Heart left ventricle (tissue), 16 donors: ENCODE results near the gene ZCRB1. TPM values are rescaled to one million over a fixed set of nuclear protein-coding genes. Genes with fewer than 3 reads are reported as not detected.

Experiments used
- ATAC-seq, 4 donors: fragments of 200-7000 bp; cut with Tn5 transposase; one replicate each; pipeline ENCODE4 v1.9.1; 2020 to 2022; ENCODE audit warnings: moderate library complexity in 4 of 4, mild to moderate bottlenecking in 3 of 4, moderate number of reproducible peaks in 1 of 4
- DNase-seq, 5 donors: peaks; one replicate each; pipeline ENCODE4 v3.0.0-alpha.2; 2020
- H3K27ac ChIP-seq, 12 donors: fragments of 200-600 bp; sonication (generic) in 4 of 12; one replicate each; pipeline versions ENCODE4 v1.5.0 to v1.8.0; 2016 to 2022; ENCODE audit warnings: mild to moderate bottlenecking in 2 of 12
- H3K27me3 ChIP-seq, 9 donors: fragments of 200-600 bp; sonication (generic) in 2 of 9; one replicate each; pipeline versions ENCODE4 v1.5.1 to v1.8.0; 2016 to 2022; ENCODE audit warnings: mild to moderate bottlenecking in 3 of 9
- H3K36me3 ChIP-seq, 9 donors: fragments of 200-600 bp; sonication (generic) in 2 of 9; one replicate each; pipeline versions ENCODE4 v1.5.0 to v1.8.0; 2018 to 2022; ENCODE audit warnings: mild to moderate bottlenecking in 2 of 9
- H3K4me1 ChIP-seq, 12 donors: fragments of 200-600 bp; sonication (generic) in 4 of 12; one replicate each; pipeline versions ENCODE4 v1.5.0 to v1.8.0; 2016 to 2022; ENCODE audit warnings: mild to moderate bottlenecking in 3 of 12
- H3K4me3 ChIP-seq, 12 donors: fragments of 200-600 bp; sonication (generic) in 4 of 12; one replicate each; pipeline versions ENCODE4 v1.5.0 to v1.8.0; 2017 to 2022; ENCODE audit warnings: mild to moderate bottlenecking in 9 of 12, moderate library complexity in 4 of 12
- H3K9me3 ChIP-seq, 12 donors: fragments of 200-600 bp; sonication (generic) in 4 of 12; one replicate each; pipeline versions ENCODE4 v1.5.0 to v1.8.0; 2016 to 2022; ENCODE audit warnings: mild to moderate bottlenecking in 1 of 12
- CTCF ChIP-seq, 12 donors: fragments of 200-600 bp; sonication (generic) in 4 of 12; IDR thresholded peaks; one replicate each; pipeline versions ENCODE4 v1.5.0 to v1.8.0; 2018 to 2022; ENCODE audit warnings: antibody characterized with exemption in 12 of 12, mild to moderate bottlenecking in 5 of 12
- POLR2A ChIP-seq, 2 donors: fragments of 450-650 bp; IDR thresholded peaks; one replicate each; pipeline ENCODE4 v1.6.1; 2017; ENCODE audit warnings: antibody characterized with exemption in 2 of 2, mild to moderate bottlenecking in 2 of 2, moderate library complexity in 2 of 2
- WGBS, 4 donors: extraction: QIAGEN DNeasy Blood & Tissue Kit in 2 of 4; methylation state at CpG; one replicate each; pipeline versions ENCODE4 v1.1.5 to v1.1.7; 2013 to 2018; 5-methylcytosine and 5-hydroxymethylcytosine counted together
- intact Hi-C, 10 donors: fragments of 100-400 bp; cut with DNase I; formaldehyde crosslinking; loops; one replicate each; pipeline versions ENCODE4 v1.11.1 to v1.14.2; 2022
- polyA plus RNA-seq, 2 donors: library from polyadenylated mRNA; stranded (reverse); fragments of 200-250 nt; gene quantifications; one replicate each; pipeline ENCODE4 v1.2.3, GENCODE V29; 2013
- total RNA-seq, 9 donors: library from RNA; depleted of rRNA in 2 of 9; stranded (reverse); fragments of >200 nt in 2 of 9; fragmentation: NEBNext Ultra II Directional in 3 of 9; extraction: Animal tissue kit (Norgen Biotek cat#: 25700) in 3 of 9; gene quantifications; one replicate each; pipeline versions ENCODE4 v1.1.0 to v1.2.4, GENCODE V29; 2016 to 2023
- donor health status: ischemic (EF 13 %, LVEDD 7.1; RV severe dilation, severe dysfunction).
- donor health status: healthy with polysubstance abuse.
- donor health status: DM: no; HTN: yes; CAD: no.
- donor health status: DM: no; HTN: no; CAD: no.
- donor health status: ischemic (EF 25% LVEDD 6.9; RV normal size, moderate dysfunction).
- donor health status: ischemic (EF 25% LVEDD 5.7; RV mildly dilated, moderate dysfunction).
- donor health status: healthy.
- donor health status: DM: yes; HTN: yes; CAD: no.
- donor health status: ischemic (EF 35%, LVEDD 5.7; RV mildly dilated, moderate dysfunction).
- donor health status: nonischemic (EF 11% LVEDD 7.7; RV severe dilation, severe dysfunction).
- donor health status: DM: yes; HTN: yes; CAD: no.
- donor health status: PGD.
- donor health status: ischemic (EF 29% LVEDD 5.4; RV normal size, mild dysfunction).
- donor health status: nonischemic (EF 23%, LVEDD 6.1; RV moderate dilation, normal function).

The ZCRB1 gene
- total and polyA plus RNA-seq, 11 donors: 28.1 to 69.0 (median 52.4) TPM

GRCh38 chr12:42275499-42275898, 50.4 kb downstream of the ZCRB1 start:
- Histone ChIP-seq H3K4me3 (no peak overlapping the region), H3K36me3 (no peaks in the 10 kb centered on the region), H3K27ac (no peak overlapping the region), H3K27me3 (no peaks in the 10 kb centered on the region), H3K9me3 (no peaks in the 10 kb centered on the region), H3K4me1 (no peaks in the 10 kb centered on the region)
- DNase-seq: no peak
- WGBS, 4 donors: 84 to 97% (median 94%) methylated on average over 4 of the region's 4 CpGs
- no peak for ATAC-seq
- intact Hi-C loops: no loop called here
- TF ChIP-seq POLR2A (IDR thresholded peaks at IDR 0.05): no peak
- TF ChIP-seq CTCF (IDR thresholded peaks at IDR 0.05): no peak

DNA sequence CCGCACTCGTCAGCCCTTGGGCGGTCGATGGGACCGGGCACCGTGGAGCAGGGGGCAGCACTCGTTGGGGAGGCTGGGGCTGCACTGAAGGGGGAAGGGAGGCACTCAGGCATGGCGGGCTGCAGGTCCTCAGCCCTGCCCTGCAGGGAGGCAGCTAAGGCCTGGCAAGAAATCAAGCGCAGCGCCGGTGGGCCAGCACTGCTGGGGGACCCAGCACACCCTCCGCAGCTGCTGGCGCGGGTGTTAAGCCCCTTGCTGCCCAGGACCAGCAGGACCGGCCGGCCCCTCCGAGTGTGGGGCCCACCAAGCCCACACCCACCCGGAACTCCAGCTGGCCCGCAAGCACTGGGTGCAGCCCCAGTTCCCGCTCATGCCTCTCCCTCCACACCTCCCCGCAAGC, 52.2 kb downstream of the ZCRB1 start:
- intact Hi-C loops: no loop called here
- ATAC-seq: no peak
- Histone ChIP-seq H3K9me3 (no peaks in the 10 kb centered on the region), H3K4me1 (no peaks in the 10 kb centered on the region), H3K36me3 (no peaks in the 10 kb centered on the region), H3K27ac (no peak overlapping the region), H3K4me3 (no peak overlapping the region), H3K27me3 (no peaks in the 10 kb centered on the region)
- 96 to 100% (median 99%) methylated on average over 3 to 21 of the region's 21 CpGs for WGBS, 4 donors
- DNase-seq: no peak
- TF ChIP-seq CTCF (IDR thresholded peaks at IDR 0.05) (no peak), POLR2A (IDR thresholded peaks at IDR 0.05) (no peak)

GRCh38 chr12:42270596-42270995, 55.3 kb downstream of the ZCRB1 start:
- H3K27ac ChIP-seq: no peak overlapping the region
- DNase-seq: no peak
- H3K27me3 ChIP-seq: no peaks in the 10 kb centered on the region
- no peak for ATAC-seq
- no peaks in the 10 kb centered on the region for H3K36me3 ChIP-seq
- TF ChIP-seq POLR2A (IDR thresholded peaks at IDR 0.05) (no peak), CTCF (IDR thresholded peaks at IDR 0.05) (no peak)
- WGBS, 4 donors: 59 to 64% (median 60%) methylated on average over 4 of the region's 4 CpGs
- no peaks in the 10 kb centered on the region for H3K4me1 ChIP-seq
- intact Hi-C loops: no loop called here
- H3K4me3 ChIP-seq: no peak overlapping the region
- no peaks in the 10 kb centered on the region for H3K9me3 ChIP-seq

DNA sequence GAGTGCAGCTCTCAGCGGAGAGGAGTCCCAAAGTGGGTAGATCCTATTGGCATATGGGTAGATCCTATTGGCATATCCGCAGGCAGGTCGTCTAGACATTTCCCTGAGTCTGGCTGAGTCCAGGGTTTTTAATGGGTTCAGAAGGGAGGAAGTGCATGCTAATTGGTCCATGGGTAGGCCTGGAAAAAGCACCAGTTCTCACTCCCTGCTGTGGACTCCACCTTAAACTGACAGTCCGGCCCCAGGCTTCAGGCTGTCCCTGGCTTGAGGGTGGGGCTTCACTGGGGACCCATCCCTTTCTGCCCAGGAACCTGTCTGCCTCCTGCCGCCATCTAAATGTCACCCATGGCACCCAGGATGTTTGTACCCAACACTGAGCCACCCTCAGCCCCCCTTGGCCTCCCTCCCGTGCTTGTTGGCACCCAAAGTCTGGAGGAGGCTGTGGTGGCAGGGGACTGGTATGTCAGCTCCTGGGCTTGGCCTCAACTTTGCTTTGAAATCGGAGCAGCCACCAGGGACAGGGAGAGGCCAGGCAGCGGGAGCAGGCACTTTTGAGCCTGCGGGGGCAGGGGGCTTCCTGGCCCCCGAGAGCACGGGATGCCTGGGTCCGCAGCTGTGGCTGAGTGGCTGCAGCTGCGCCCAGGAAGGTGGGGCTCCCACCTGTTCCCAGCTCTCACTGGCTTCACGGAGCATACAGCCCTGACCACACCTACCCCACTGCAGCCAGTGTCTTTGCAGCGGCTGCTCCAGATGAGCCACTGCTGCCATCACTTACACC, 58.3 kb downstream of the ZCRB1 start:
- ATAC-seq (no peak), DNase-seq (no peak)
- no peaks in the 10 kb centered on the region for H3K36me3 ChIP-seq
- TF ChIP-seq POLR2A (IDR thresholded peaks at IDR 0.05): no peak
- TF ChIP-seq CTCF (IDR thresholded peaks at IDR 0.05): no peak
- no peaks in the 10 kb centered on the region for H3K27me3 ChIP-seq
- H3K4me1 ChIP-seq: no peaks in the 10 kb centered on the region
- 89 to 92% (median 90%) methylated on average over 14 to 15 of the region's 15 CpGs for WGBS, 4 donors
- no peak overlapping the region for H3K4me3 ChIP-seq
- no peak overlapping the region for H3K27ac ChIP-seq
- intact Hi-C loops: no loop called here
- H3K9me3 ChIP-seq: no peaks in the 10 kb centered on the region
